GM21381 (cell line): ENCODE results near the gene ZSWIM1.

Source experiments
- ATAC-seq: cut with Tn5 transposase; IDR thresholded peaks from one replicate; pipeline ENCODE4 v1.9.1; 2021; ENCODE audit warnings: mild to moderate bottlenecking, moderate library complexity; ENCODE audit not compliant: unreplicated experiment

Gene ZSWIM1

GRCh38 chr20:45880988-45881788, at the start of gene ZSWIM1:
ZSWIM1 (plus strand) TSS chr20:45881227; CDS start chr20:45882593, 1,366 bp downstream.
- peak; percentile 96 for ATAC-seq

GRCh38 chr20:45832619-45833018, 48.4 kb upstream of the ZSWIM1 start:
- no peak for ATAC-seq

- no peak for ATAC-seq
Observed at GRCh38 chr20:45833030-45833882, 47.8 kb upstream of the ZSWIM1 start, which contains the start of gene SNX21. SNX21 (plus strand) TSS chr20:45833799; CDS start chr20:45833920, 121 bp downstream.

GRCh38 chr20:45833883-45834796, 46.9 kb upstream of the ZSWIM1 start:
- ATAC-seq: no peak

- no peak for ATAC-seq
Observed at GRCh38 chr20:45834797-45835161, 46.2 kb upstream of the ZSWIM1 start.

- ATAC-seq: no peak
Observed at GRCh38 chr20:45835329-45835765, 45.7 kb upstream of the ZSWIM1 start.

- ATAC-seq: no peak
Observed at GRCh38 chr20:45835825-45836224, 45.2 kb upstream of the ZSWIM1 start.

- no peak for ATAC-seq
Observed at GRCh38 chr20:45836841-45837240, 44.2 kb upstream of the ZSWIM1 start.

GRCh38 chr20:45840700-45841198, 40.3 kb upstream of the ZSWIM1 start:
- ATAC-seq: no peak

GRCh38 chr20:45841407-45842129, 39.5 kb upstream of the ZSWIM1 start:
- no peak for ATAC-seq

- peak; percentile 71 for ATAC-seq
Observed at GRCh38 chr20:45842169-45842812, 38.7 kb upstream of the ZSWIM1 start.

- no peak for ATAC-seq
Observed at GRCh38 chr20:45843506-45843905, 37.5 kb upstream of the ZSWIM1 start.

GRCh38 chr20:45845452-45845851, 35.6 kb upstream of the ZSWIM1 start:
- no peak for ATAC-seq

GRCh38 chr20:45848421-45848820, 32.6 kb upstream of the ZSWIM1 start:
- ATAC-seq: no peak

GRCh38 chr20:45848969-45849582, 32.0 kb upstream of the ZSWIM1 start:
- no peak for ATAC-seq

GRCh38 chr20:45850238-45850637, 30.8 kb upstream of the ZSWIM1 start:
- no peak for ATAC-seq

- ATAC-seq: no peak
Observed at GRCh38 chr20:45850926-45851325, 30.1 kb upstream of the ZSWIM1 start.

GRCh38 chr20:45851501-45851900, 29.5 kb upstream of the ZSWIM1 start:
- no peak for ATAC-seq

GRCh38 chr20:45852326-45852725, 28.7 kb upstream of the ZSWIM1 start:
- ATAC-seq: no peak
